MM.1S (cell line): Measurements from ENCODE around the gene KCNK13.

Experiments
- EZH2 ChIP-seq: fragments of 300-600 bp; sonication (generic); optimal IDR thresholded peaks from 2 replicates; pipeline ENCODE3; 2017; ENCODE audit warnings: low read depth, mild to moderate bottlenecking, antibody characterized with exemption, low read length, mixed read lengths
- TF ChIP-seq, protein P1 (sequence below): fragments of 300-600 bp; sonication (generic); IDR thresholded peaks from 2 replicates; pipeline ENCODE4 v1.5.1; 2016; ENCODE audit warnings: antibody characterized with exemption, low read length, mixed read lengths

DNA sequence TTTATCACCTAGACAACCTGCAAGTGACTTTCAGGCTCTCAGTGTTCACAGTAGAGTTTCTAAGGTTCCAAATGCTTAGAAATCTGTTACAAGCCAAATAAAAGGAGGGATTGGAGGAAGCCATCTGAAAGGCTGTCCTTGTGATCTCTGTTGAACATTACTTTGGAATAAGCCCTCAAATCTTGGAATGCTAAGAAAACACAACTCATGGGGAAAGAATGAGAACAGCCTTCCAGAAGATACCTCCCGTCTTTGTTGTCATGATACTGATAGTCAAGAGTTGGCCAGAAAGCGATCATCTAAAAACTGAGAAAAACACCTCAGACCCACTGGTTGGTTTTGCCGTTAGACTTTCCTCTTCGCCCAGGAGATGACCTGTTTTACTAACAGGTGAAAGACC lies 44.4 kb upstream of the KCNK13 start:
- TF ChIP-seq, protein P1, sequence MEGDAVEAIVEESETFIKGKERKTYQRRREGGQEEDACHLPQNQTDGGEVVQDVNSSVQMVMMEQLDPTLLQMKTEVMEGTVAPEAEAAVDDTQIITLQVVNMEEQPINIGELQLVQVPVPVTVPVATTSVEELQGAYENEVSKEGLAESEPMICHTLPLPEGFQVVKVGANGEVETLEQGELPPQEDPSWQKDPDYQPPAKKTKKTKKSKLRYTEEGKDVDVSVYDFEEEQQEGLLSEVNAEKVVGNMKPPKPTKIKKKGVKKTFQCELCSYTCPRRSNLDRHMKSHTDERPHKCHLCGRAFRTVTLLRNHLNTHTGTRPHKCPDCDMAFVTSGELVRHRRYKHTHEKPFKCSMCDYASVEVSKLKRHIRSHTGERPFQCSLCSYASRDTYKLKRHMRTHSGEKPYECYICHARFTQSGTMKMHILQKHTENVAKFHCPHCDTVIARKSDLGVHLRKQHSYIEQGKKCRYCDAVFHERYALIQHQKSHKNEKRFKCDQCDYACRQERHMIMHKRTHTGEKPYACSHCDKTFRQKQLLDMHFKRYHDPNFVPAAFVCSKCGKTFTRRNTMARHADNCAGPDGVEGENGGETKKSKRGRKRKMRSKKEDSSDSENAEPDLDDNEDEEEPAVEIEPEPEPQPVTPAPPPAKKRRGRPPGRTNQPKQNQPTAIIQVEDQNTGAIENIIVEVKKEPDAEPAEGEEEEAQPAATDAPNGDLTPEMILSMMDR, result no peak
- no peak for TF ChIP-seq EZH2
